WERI-Rb-1 (cell line): ENCODE measurements around the gene PTPRB.

Experiments used
- DNase-seq: peaks from one replicate; pipeline ENCODE4 v3.0.0-alpha.2; 2020
- H3K27ac ChIP-seq: fragments of 250-450 bp; sonication (Bioruptor Pico); 2 replicates; pipeline ENCODE4 v1.5.1; 2020; ENCODE audit warnings: mild to moderate bottlenecking, moderate library complexity
- H3K27me3 ChIP-seq: fragments of 250-450 bp; sonication (Bioruptor Pico); 2 replicates; pipeline ENCODE4 v1.5.1; 2021; ENCODE audit warnings: mild to moderate bottlenecking, low read depth, moderate library complexity; ENCODE audit not compliant: insufficient read depth, severe bottlenecking
- H3K36me3 ChIP-seq: fragments of 250-450 bp; sonication (Bioruptor Pico); 2 replicates; pipeline ENCODE4 v1.5.1; 2020; ENCODE audit warnings: mild to moderate bottlenecking, moderate library complexity
- H3K4me3 ChIP-seq: 2 replicates; pipeline ENCODE4 v1.5.1; 2011; ENCODE audit warnings: low read depth, mild to moderate bottlenecking, control low read depth, low read length
- H3K9me3 ChIP-seq: fragments of 250-450 bp; sonication (Bioruptor Pico); 2 replicates; pipeline ENCODE4 v1.5.1; 2021; ENCODE audit warnings: mild to moderate bottlenecking, moderate library complexity; ENCODE audit not compliant: severe bottlenecking
- CTCF ChIP-seq: IDR thresholded peaks from 2 replicates; pipeline ENCODE4 v1.5.1; 2011; ENCODE audit warnings: low read depth, mild to moderate bottlenecking, control low read depth, inconsistent platforms, low read length

PTPRB gene

GRCh38 chr12:70628701-70629480, 8.3 kb downstream of the PTPRB start:
- Histone ChIP-seq H3K27me3 (no peaks in the 10 kb centered on the region), H3K36me3 (no peaks in the 10 kb centered on the region), H3K4me3 (no peak overlapping the region), H3K27ac (no peak overlapping the region), H3K9me3 (no peaks in the 10 kb centered on the region)
- no peak for TF ChIP-seq CTCF
- no peak for DNase-seq

- Histone ChIP-seq H3K36me3 (no peaks in the 10 kb centered on the region), H3K9me3 (no peaks in the 10 kb centered on the region), H3K27me3 (no peaks in the 10 kb centered on the region), H3K4me3 (no peak overlapping the region), H3K27ac (no peak overlapping the region)
- DNase-seq, result no peak
- no peak for TF ChIP-seq CTCF
These were observed 9.6 kb downstream of the PTPRB start for GRCh38 chr12:70627677-70628076.

GRCh38 chr12:70626180-70626579, 11.0 kb downstream of the PTPRB start:
- no peak for TF ChIP-seq CTCF
- H3K36me3 ChIP-seq, result no peaks in the 10 kb centered on the region
- no peaks in the 10 kb centered on the region for H3K9me3 ChIP-seq
- DNase-seq, result no peak
- H3K4me3 ChIP-seq, result no peak overlapping the region
- H3K27me3 ChIP-seq, result no peaks in the 10 kb centered on the region
- H3K27ac ChIP-seq, result no peak overlapping the region

GRCh38 chr12:70619471-70620152, 17.6 kb downstream of the PTPRB start:
- no peak overlapping the region for H3K27ac ChIP-seq
- no peak overlapping the region for H3K4me3 ChIP-seq
- TF ChIP-seq CTCF, result no peak
- DNase-seq, result no peak
- H3K36me3 ChIP-seq, result no peaks in the 10 kb centered on the region
- no peaks in the 10 kb centered on the region for H3K27me3 ChIP-seq
- H3K9me3 ChIP-seq, result no peaks in the 10 kb centered on the region

- no peak for TF ChIP-seq CTCF
- no peak overlapping the region for H3K4me3 ChIP-seq
- no peak for DNase-seq
- no peaks in the 10 kb centered on the region for H3K9me3 ChIP-seq
- no peak overlapping the region for H3K27ac ChIP-seq
- H3K27me3 ChIP-seq, result no peaks in the 10 kb centered on the region
- no peaks in the 10 kb centered on the region for H3K36me3 ChIP-seq
These were observed 18.9 kb downstream of the PTPRB start for GRCh38 chr12:70618371-70618770.
